ENCODE data around the gene SEMA6C.
"Not testable (repeated sequence)": the region's sequence is repeated elsewhere in the genome, so short reads cannot be mapped to it uniquely, and the experiment has no call there.

The SEMA6C gene

GRCh38 chr1:151098126-151098525 is 48.3 kb downstream of the SEMA6C start:
- DNase-seq (ENCODE audit: low read depth) = no peak
- TF ChIP-seq, protein P1, sequence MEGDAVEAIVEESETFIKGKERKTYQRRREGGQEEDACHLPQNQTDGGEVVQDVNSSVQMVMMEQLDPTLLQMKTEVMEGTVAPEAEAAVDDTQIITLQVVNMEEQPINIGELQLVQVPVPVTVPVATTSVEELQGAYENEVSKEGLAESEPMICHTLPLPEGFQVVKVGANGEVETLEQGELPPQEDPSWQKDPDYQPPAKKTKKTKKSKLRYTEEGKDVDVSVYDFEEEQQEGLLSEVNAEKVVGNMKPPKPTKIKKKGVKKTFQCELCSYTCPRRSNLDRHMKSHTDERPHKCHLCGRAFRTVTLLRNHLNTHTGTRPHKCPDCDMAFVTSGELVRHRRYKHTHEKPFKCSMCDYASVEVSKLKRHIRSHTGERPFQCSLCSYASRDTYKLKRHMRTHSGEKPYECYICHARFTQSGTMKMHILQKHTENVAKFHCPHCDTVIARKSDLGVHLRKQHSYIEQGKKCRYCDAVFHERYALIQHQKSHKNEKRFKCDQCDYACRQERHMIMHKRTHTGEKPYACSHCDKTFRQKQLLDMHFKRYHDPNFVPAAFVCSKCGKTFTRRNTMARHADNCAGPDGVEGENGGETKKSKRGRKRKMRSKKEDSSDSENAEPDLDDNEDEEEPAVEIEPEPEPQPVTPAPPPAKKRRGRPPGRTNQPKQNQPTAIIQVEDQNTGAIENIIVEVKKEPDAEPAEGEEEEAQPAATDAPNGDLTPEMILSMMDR (IDR thresholded peaks at IDR 0.05; ENCODE audit: control insufficient read depth, extremely low read depth, insufficient read depth) = no peak
- H3K4me3 ChIP-seq (ENCODE audit: low read depth, low read length) = no peak overlapping the region

GRCh38 chr1:151097426-151097825 is 49.0 kb downstream of the SEMA6C start:
- not testable (repeated sequence) for H3K4me3 ChIP-seq (ENCODE audit: low read depth, low read length); DNase-seq (ENCODE audit: low read depth)

DNA sequence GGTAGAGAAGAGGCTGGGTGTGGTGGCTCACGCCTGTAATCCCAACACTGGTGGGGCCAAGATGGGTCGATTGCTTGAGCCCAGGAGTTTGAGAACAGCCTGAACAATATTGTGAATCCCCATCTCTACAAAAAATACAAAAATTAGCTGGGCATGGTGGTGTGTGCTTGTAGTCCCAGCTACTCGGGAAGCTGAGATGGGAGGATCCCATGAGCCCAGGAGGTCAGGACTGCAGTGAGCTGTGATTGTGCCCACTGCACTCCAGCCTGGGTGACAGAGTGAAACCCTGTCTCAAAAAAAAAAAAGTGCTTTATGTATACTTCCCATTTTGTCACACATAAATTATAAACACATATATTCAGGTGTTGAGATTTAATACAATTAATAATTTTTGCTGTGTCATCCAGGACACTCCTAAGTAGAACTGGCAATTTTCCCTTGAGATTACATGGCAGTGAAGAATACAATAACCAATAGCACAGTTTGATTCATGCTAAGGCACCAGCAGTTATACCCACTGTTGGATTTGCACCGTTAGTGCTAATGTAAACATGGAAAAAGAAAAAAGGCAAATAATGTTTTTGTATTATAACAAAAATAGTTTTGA is 60.4 kb downstream of the SEMA6C start:
- TF ChIP-seq, protein P1 (IDR thresholded peaks at IDR 0.05; ENCODE audit: control insufficient read depth, extremely low read depth, insufficient read depth) = no peak
- H3K4me3 ChIP-seq (ENCODE audit: low read depth, low read length) = no peak overlapping the region
- DNase-seq (ENCODE audit: low read depth) = no peak
